Endothelial cell of umbilical vein (primary cell): Measurements from ENCODE around the gene EMC8. TPM values are rescaled to one million over a fixed set of nuclear protein-coding genes. Genes with fewer than 3 reads are reported as not detected.

ENCODE experiments used
- BruUV-seq: library from RNA; stranded (reverse); fragments of 400-500 nt; replicated peaks from 2 replicates; lab custom pipeline; 2021; lab: Mats Ljungman, UMichigan
- CTCF ChIA-PET: fragments of 300-600, 350-600 bp; sonication (Branson Sonifier 250); formaldehyde crosslinking; loops from one replicate; lab custom pipeline; 2021; ENCODE audit warnings: antibody characterized with exemption, inconsistent platforms; lab: Charles Lee
- POLR2A ChIA-PET: fragments of 300-600, 350-600 bp; sonication (Branson Sonifier 250); formaldehyde crosslinking; loops from one replicate; lab custom pipeline; 2021; ENCODE audit warnings: antibody characterized with exemption, inconsistent platforms; lab: Charles Lee
- DNase-seq: peaks from one replicate; pipeline ENCODE4 v3.0.0-alpha.2; 2011; ENCODE audit warnings: low read depth, low spot score
- FAIRE-seq: peaks from 2 replicates; lab custom pipeline; 2011; peaks lifted over from hg19 to GRCh38; lab: Jason Lieb, UNC
- H2AFZ ChIP-seq: 2 replicates; pipeline ENCODE4 v1.6.0; 2012; ENCODE audit warnings: low read depth, low read length, control low read depth, inconsistent platforms
- H3K27ac ChIP-seq: 2 replicates; pipeline ENCODE4 v1.5.1; 2011; ENCODE audit warnings: low read depth, mild to moderate bottlenecking, control low read depth, low read length, moderate library complexity; ENCODE audit not compliant: insufficient read depth
- H3K27me3 ChIP-seq, 2 experiments: 2 replicates each; pipeline versions ENCODE4 v1.6.0 to v1.6.1; 2011; ENCODE audit warnings: low read length in 2 of 2, mixed read lengths in 1 of 2; ENCODE audit not compliant: control insufficient read depth in 2 of 2, insufficient read depth in 2 of 2
- H3K36me3 ChIP-seq, 2 experiments: 2 replicates in 1 of 2; 3 replicates in 1 of 2; pipeline ENCODE4 v1.5.1; 2011; ENCODE audit warnings: low read length in 2 of 2, mild to moderate bottlenecking in 1 of 2, moderate library complexity in 1 of 2; ENCODE audit not compliant: control insufficient read depth in 2 of 2, insufficient read depth in 2 of 2; ENCODE audit errors: extremely low read depth in 1 of 2
- H3K4me1 ChIP-seq: 3 replicates; pipeline ENCODE4 v1.5.1; 2011; ENCODE audit warnings: mild to moderate bottlenecking, low read length; ENCODE audit not compliant: control insufficient read depth, insufficient read depth; ENCODE audit errors: extremely low read depth
- H3K4me2 ChIP-seq: 2 replicates; pipeline ENCODE4 v1.6.1; 2011; ENCODE audit warnings: low read length, control low read depth, mixed read lengths; ENCODE audit not compliant: insufficient read depth
- H3K4me3 ChIP-seq, 3 experiments: fragments of 200-600 bp in 1 of 3; sonication (generic), shearing (Covaris generic) in 1 of 3; replicated peaks in 1 of 3; 2 replicates each; pipeline ENCODE4 v1.5.1; 2011 to 2016; ENCODE audit warnings: control low read depth in 3 of 3, low read length in 3 of 3, mild to moderate bottlenecking in 2 of 3, inconsistent platforms in 1 of 3, low read depth in 1 of 3, moderate library complexity in 1 of 3; ENCODE audit not compliant: insufficient read depth in 1 of 3
- H3K79me2 ChIP-seq: 2 replicates; pipeline ENCODE4 v1.6.0; 2012; ENCODE audit warnings: low read length, inconsistent platforms; ENCODE audit not compliant: control insufficient read depth, insufficient read depth
- H3K9ac ChIP-seq: replicated peaks from 2 replicates; pipeline ENCODE3; 2011; ENCODE audit warnings: low read length, control low read depth; ENCODE audit not compliant: insufficient read depth; ENCODE audit errors: extremely low read depth
- H3K9me1 ChIP-seq: replicated peaks from 3 replicates; pipeline ENCODE4 v1.6.0; 2011; ENCODE audit warnings: mild to moderate bottlenecking, low read length; ENCODE audit not compliant: control insufficient read depth, insufficient read depth; ENCODE audit errors: extremely low read depth
- H3K9me3 ChIP-seq: replicated peaks from 2 replicates; pipeline ENCODE4 v1.5.1; 2012; ENCODE audit warnings: low read length, inconsistent platforms; ENCODE audit not compliant: control insufficient read depth, insufficient read depth
- H4K20me1 ChIP-seq: replicated peaks from 2 replicates; pipeline ENCODE3; 2011; ENCODE audit warnings: mild to moderate bottlenecking, low read length; ENCODE audit not compliant: control insufficient read depth, insufficient read depth; ENCODE audit errors: extremely low read depth
- EZH2 ChIP-seq: IDR thresholded peaks from 2 replicates; pipeline ENCODE4 v1.6.1; 2012; ENCODE audit warnings: borderline replicate concordance, low read depth, mild to moderate bottlenecking, moderate library complexity, low read length, inconsistent platforms; ENCODE audit not compliant: severe bottlenecking
- FOS ChIP-seq: IDR thresholded peaks from 2 replicates; pipeline ENCODE4 v1.6.1; 2011; ENCODE audit warnings: mild to moderate bottlenecking, low read length, moderate library complexity, borderline replicate concordance; ENCODE audit not compliant: insufficient read depth
- GATA2 ChIP-seq: IDR thresholded peaks from 2 replicates; pipeline ENCODE4 v1.7.0; 2011; ENCODE audit warnings: low read depth, mild to moderate bottlenecking, moderate library complexity, mixed read lengths, low read length; ENCODE audit not compliant: insufficient read length, insufficient read depth
- JUN ChIP-seq: IDR thresholded peaks from 2 replicates; pipeline ENCODE4 v1.6.1; 2011; ENCODE audit warnings: borderline replicate concordance, low read depth; ENCODE audit not compliant: insufficient read length, insufficient read depth
- MYC ChIP-seq: IDR thresholded peaks from one replicate; pipeline ENCODE4 v1.6.1; 2011; ENCODE audit warnings: mild to moderate bottlenecking, low read depth, low read length
- POLR2A ChIP-seq: IDR thresholded peaks from 2 replicates; pipeline ENCODE4 v1.6.1; 2012; ENCODE audit warnings: low read depth, mild to moderate bottlenecking, control low read depth, low read length
- POLR2AphosphoS5 ChIP-seq: IDR thresholded peaks from 2 replicates; pipeline ENCODE4 v1.6.1; 2012; ENCODE audit warnings: low read depth, mild to moderate bottlenecking, control low read depth, low read length, moderate library complexity; ENCODE audit not compliant: insufficient read depth
- dilution Hi-C: fragments of 300-500 bp; cut with MboI; formaldehyde crosslinking; loops from one replicate; pipeline ENCODE4 v1.15.0; 2019; ENCODE audit warnings: low sequenced_read_pairs; ENCODE audit not compliant: extremely low pct_ligation_motif_present
- intact Hi-C: fragments of 100-400 bp; cut with micrococcal nuclease; formaldehyde crosslinking; loops from one replicate; pipeline ENCODE4 v1.10.0; 2022
- polyA plus RNA-seq, 4 experiments: library from polyadenylated mRNA; depleted of rRNA in 3 of 4; stranded (reverse) in 3 of 4; unstranded in 1 of 4; fragments of >200 nt; gene quantifications; 2 replicates each; pipeline versions ENCODE4 v1.2.1 to v1.2.3, GENCODE V29; 2011 to 2012; ENCODE audit warnings: missing spikeins in 1 of 4
- total RNA-seq: library from RNA; stranded (reverse); gene quantifications from 2 replicates; pipeline ENCODE4 v1.2.3, GENCODE V29; 2021
- TF ChIP-seq, protein P1 (sequence below): IDR thresholded peaks from 2 replicates; pipeline ENCODE4 v1.6.1; 2011; ENCODE audit not compliant: insufficient read depth, insufficient read length
- TF ChIP-seq, protein P2 (sequence below), 2 donors: IDR thresholded peaks; 1 replicate in 1 of 2; 2 replicates in 1 of 2; pipeline ENCODE4 v1.5.1; 2011; ENCODE audit warnings: low read length in 2 of 2, mild to moderate bottlenecking in 2 of 2, moderate library complexity in 2 of 2, control low read depth in 1 of 2, inconsistent platforms in 1 of 2, low read depth in 1 of 2; ENCODE audit not compliant: insufficient read depth in 1 of 2; ENCODE audit errors: extremely low read depth in 1 of 2

Gene EMC8
- total and polyA plus RNA-seq, 2 donors (not counting 3 experiments of a cell fraction or from before 2014, with no cell fraction given) = 51.2 to 59.6 TPM

DNA sequence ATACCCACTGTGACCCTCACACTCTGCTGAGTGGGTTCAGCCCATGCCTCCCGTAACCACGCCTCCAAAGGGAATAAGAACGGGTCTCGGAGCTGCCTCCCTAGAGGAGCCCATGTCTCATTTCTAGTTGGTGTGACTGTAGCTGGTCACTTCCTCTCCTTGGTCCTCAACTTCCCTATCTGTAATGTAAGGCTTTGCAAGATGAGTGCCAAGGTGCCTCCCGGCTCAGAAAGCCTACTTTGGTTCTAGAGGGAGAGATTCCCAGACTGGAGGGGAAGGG lies 69.2 kb downstream of the EMC8 start:
- H3K79me2 ChIP-seq = peaks cover 35% of the 10 kb centered on the region
- ChIA-PET CTCF (interaction anchor here (1.0 to 1.5 kb wide), 4 partner anchors 8 to 54 kb away, joined by 3 to 5 read pairs (median 3); no protein-coding TSS in a partner anchor), POLR2A (no interaction called here)
- H2AFZ ChIP-seq = no peak overlapping the region
- DNase-seq (no peak), FAIRE-seq (no peak)
- no TSS peak for BruUV-seq
- TF ChIP-seq POLR2AphosphoS5 = no peak
- no peak for TF ChIP-seq JUN
- TF ChIP-seq, protein P1, sequence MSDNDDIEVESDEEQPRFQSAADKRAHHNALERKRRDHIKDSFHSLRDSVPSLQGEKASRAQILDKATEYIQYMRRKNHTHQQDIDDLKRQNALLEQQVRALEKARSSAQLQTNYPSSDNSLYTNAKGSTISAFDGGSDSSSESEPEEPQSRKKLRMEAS = no peak
- TF ChIP-seq, protein P2, sequence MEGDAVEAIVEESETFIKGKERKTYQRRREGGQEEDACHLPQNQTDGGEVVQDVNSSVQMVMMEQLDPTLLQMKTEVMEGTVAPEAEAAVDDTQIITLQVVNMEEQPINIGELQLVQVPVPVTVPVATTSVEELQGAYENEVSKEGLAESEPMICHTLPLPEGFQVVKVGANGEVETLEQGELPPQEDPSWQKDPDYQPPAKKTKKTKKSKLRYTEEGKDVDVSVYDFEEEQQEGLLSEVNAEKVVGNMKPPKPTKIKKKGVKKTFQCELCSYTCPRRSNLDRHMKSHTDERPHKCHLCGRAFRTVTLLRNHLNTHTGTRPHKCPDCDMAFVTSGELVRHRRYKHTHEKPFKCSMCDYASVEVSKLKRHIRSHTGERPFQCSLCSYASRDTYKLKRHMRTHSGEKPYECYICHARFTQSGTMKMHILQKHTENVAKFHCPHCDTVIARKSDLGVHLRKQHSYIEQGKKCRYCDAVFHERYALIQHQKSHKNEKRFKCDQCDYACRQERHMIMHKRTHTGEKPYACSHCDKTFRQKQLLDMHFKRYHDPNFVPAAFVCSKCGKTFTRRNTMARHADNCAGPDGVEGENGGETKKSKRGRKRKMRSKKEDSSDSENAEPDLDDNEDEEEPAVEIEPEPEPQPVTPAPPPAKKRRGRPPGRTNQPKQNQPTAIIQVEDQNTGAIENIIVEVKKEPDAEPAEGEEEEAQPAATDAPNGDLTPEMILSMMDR (IDR thresholded peaks at IDR 0.05; ENCODE audit: extremely low read depth in 1 of 2, insufficient read depth in 1 of 2, low read depth in 1 of 2, low read length in 2 of 2) = no peak
- TF ChIP-seq GATA2 = no peak
- TF ChIP-seq POLR2A = no peak
- no peak for TF ChIP-seq FOS
- TF ChIP-seq MYC = no peak
- TF ChIP-seq EZH2 = no peak
- dilution Hi-C loops (no loop called here), intact Hi-C loops (no loop called here)
- no peaks in the 10 kb centered on the region for H3K9me3 ChIP-seq
- no peak overlapping the region for H3K4me2 ChIP-seq
- H3K27ac ChIP-seq = no peak overlapping the region
- H3K36me3 ChIP-seq = peaks cover 0 to 3% of the 10 kb centered on the region in 2 experiments
- H3K9me1 ChIP-seq = no peaks in the 10 kb centered on the region
- no peak overlapping the region for H3K4me3 ChIP-seq
- H4K20me1 ChIP-seq = no peaks in the 10 kb centered on the region
- no peak overlapping the region for H3K9ac ChIP-seq
- H3K27me3 ChIP-seq = no peaks in the 10 kb centered on the region
- no peaks in the 10 kb centered on the region for H3K4me1 ChIP-seq
